Measurements from ENCODE around the gene GSKIP.

The GSKIP gene

DNA sequence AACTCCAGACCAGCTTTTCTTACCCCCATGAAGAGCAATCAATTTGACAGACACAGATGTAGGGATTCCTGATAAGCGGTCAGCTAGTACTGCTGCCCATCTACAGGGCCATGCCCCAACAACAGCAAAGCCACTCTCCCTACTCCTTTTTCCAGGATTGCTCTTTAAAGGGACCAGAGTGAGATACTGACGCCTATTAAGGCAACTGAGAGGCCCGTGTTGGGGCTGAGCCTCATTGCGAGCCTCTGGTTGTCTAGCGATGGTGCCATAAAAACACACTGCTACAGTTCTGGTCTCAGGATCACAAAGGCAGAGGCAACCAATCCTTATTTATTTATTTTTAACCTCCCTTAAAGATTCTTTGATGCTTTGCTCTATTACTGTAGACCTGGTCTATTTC is 59.7 kb downstream of the GSKIP start:
- DNase-seq, result no peak

DNA sequence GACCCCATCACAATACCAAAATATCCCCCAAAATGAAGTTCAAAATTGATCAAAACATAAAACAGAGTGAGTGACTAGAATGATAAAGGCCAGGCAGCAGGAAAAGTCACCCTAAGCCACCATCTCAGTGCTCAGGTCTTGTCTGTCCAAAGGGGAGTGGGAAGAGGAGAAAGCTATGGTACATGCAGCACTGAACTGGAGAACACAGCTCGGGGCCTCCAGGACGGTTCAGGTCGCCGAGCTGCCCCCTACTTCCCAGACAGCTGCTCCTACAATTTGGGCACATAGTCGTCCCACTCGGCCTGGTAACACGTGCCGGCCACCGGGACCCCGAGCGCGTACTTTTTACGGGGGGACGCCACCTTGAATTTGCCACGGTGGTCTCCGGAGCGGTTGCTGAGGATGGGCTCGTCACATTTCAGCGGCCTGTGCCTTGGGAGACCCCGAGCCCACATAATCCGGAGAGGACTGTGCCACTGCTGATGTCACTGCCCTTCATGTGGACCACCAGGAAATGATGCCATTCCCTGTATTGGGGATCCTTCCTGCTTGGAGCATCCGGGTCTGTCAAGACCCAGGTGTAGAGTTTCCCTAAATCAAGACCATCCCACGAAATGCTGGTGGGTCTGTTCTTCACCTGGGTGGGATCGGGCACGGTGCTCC is 60.3 kb downstream of the GSKIP start:
- DNase-seq, result no peak

DNA sequence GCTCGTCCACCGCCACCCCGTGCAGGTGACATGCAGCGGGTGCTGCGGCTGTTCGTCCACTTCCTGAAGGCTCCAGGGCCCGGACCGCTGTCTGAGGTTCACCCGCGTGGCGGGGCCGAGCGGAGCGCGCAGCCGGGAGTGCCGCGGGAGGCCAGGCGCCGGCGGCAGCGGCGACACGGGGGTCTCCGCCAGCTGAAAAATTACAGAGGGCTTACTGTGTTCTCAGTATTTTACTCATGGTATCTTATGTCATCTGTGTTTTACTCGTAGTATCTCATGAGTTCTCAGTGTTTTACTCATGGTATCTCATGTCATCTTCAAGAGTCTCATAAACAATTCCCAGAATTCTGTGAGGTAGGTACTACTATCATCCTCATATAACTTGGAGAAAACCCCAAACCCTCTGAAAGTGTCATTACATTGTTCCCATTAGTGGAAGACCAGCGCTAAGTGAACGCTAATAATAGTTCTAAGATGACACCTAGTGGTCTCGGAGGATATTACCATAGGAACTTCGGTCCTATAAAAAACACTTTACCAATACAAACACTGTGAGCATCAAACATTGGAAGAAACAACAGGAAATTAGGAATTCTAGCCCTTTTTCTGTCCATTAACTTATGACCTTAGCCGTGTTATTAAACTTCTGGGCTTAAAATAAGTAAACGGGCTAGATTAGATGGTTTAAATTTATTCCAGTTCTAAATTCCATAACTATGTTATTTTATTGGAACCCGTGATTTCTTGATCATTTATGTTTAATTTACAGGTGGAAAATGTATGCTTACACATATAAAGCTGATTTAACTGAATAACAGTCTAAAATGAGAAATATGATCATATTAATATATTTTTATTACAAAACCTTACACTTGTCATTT is 61.0 kb downstream of the GSKIP start:
- DNase-seq, result peak; percentile 53 to 85 (median 84)

DNA sequence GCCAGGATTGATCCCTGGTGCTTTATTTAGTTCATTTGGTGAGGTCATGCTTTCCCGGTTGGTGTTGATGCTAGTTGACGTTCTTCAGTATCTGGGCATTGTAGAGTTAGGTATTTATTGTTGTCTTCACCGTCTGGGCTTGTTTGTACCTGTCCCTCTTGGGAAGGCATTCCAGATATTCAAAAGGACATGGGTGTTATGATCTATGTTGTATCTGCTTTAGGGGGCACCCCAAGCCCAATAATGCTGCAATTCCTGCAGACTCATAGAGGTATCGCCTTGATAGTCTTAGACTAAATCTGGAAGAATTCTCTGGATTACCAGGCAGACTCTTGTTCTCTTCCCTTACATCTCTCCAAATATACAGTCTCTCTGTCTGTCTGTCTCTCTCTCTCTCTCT is 70.7 kb downstream of the GSKIP start:
- DNase-seq, result no peak
